Skeletal muscle tissue (tissue), 4 donors: ENCODE data around the gene GPX1. TPM values are rescaled to one million over a fixed set of nuclear protein-coding genes. Genes with fewer than 3 reads are reported as not detected.
"Not testable (repeated sequence)": the region's sequence is repeated elsewhere in the genome, so short reads cannot be mapped to it uniquely, and the experiment has no call there.

ENCODE experiments used
- H3K27ac ChIP-seq: one replicate; pipeline ENCODE4 v1.7.0; 2013; ENCODE audit warnings: mild to moderate bottlenecking, low read depth, low read length, inconsistent platforms
- H3K27me3 ChIP-seq, 3 donors: one replicate each; pipeline ENCODE4 v1.7.0; 2013; ENCODE audit warnings: low read length in 3 of 3; ENCODE audit not compliant: control insufficient read depth in 3 of 3, insufficient read depth in 3 of 3
- H3K36me3 ChIP-seq, 3 donors: one replicate each; pipeline ENCODE4 v1.7.0; 2013; ENCODE audit warnings: low read length in 3 of 3; ENCODE audit not compliant: control insufficient read depth in 3 of 3, insufficient read depth in 3 of 3
- H3K4me1 ChIP-seq, 3 donors: one replicate each; pipeline ENCODE4 v1.7.0; 2013; ENCODE audit warnings: low read length in 3 of 3, mild to moderate bottlenecking in 3 of 3; ENCODE audit not compliant: control insufficient read depth in 3 of 3, insufficient read depth in 3 of 3
- H3K4me3 ChIP-seq, 3 donors: one replicate each; pipeline ENCODE4 v1.7.0; 2013; ENCODE audit warnings: low read length in 3 of 3
- H3K9ac ChIP-seq, 3 donors: one replicate each; pipeline ENCODE4 v1.7.0; 2013; ENCODE audit warnings: low read length in 3 of 3, mild to moderate bottlenecking in 3 of 3, moderate library complexity in 2 of 3, low read depth in 1 of 3
- H3K9me3 ChIP-seq, 3 donors: one replicate each; pipeline ENCODE4 v1.7.0; 2013; ENCODE audit warnings: low read length in 3 of 3; ENCODE audit not compliant: control insufficient read depth in 3 of 3
- total RNA-seq: library from RNA; depleted of rRNA; stranded (reverse); fragments of >200 nt; gene quantifications from one replicate; pipeline ENCODE4 v1.2.3, GENCODE V29; 2014
- donor health status: Osteomylitis.

The GPX1 gene
- total RNA-seq, 1 donor from 2014 or later = 89.2 TPM

DNA sequence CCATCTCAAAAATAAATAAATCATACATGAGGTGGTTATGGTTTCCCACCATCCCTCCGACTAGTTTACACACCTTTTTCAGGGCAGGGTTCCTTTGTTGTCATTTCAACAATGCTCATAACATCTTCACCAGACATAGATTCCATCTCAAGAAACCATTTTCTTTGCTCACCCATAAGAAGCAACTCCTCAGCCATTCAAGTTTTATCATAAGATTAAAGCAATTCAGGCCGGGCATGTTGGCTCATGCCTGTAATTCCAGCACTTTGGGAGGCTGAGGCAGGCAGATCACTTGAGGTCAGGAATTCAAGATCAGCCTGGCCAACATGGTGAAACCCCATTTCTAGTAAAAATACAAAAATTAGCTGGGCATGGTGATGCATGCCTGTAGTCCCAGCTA lies 29.8 kb downstream of the GPX1 start:
- H3K27ac ChIP-seq, H3K4me3 ChIP-seq, H3K27me3 ChIP-seq, H3K4me1 ChIP-seq, H3K9ac ChIP-seq, H3K9me3 ChIP-seq: not testable (repeated sequence)
- peaks cover 42 to 54% (median 49%) of the 10 kb centered on the region in 3 donors for H3K36me3 ChIP-seq

DNA sequence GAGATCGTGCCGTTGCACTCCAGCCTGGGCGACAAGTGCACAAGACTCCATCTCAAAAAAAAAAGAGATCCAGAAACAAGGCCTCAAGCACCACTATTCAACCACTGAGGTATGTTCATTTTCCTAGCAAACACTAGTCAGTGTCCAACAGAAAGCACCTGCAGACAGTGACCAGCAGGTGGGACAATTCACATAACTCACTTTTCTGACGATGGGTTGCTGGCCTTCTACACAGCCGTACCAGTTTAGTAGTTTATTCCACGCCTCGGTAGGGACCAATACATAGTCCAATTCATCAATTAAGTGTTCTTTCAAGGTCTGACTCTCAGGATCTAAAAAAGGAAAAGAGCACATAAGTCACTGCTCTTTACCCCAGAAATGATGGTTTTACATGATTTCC lies 30.7 kb downstream of the GPX1 start:
- Histone ChIP-seq H3K27me3 (no peaks in the 10 kb centered on the region), H3K4me1 (no peaks in the 10 kb centered on the region), H3K36me3 (peaks cover 44 to 58% (median 52%) of the 10 kb centered on the region in 3 donors), H3K4me3 (no peak overlapping the region), H3K27ac (no peak overlapping the region), H3K9ac (no peak overlapping the region), H3K9me3 (no peaks in the 10 kb centered on the region)

DNA sequence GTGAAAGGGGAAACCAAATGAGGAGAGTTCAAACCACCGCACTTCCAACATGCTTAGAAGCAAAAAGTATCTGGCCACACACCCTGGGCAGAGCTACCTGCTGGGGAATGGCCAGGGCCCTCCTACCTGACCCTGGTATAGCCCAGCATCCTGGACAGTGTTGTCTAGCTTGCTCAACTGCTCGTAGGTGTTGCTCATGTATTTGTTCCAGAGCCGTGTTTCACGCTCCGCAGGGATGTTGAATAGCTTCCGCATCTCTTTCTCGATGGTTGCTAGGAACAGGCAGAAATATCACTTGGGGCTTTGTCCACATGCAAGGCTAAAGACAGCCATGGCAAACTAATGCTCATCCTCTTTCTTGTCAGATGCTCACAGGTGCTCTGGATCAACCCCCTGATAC lies 33.4 kb downstream of the GPX1 start:
- no peak overlapping the region for H3K4me3 ChIP-seq

DNA sequence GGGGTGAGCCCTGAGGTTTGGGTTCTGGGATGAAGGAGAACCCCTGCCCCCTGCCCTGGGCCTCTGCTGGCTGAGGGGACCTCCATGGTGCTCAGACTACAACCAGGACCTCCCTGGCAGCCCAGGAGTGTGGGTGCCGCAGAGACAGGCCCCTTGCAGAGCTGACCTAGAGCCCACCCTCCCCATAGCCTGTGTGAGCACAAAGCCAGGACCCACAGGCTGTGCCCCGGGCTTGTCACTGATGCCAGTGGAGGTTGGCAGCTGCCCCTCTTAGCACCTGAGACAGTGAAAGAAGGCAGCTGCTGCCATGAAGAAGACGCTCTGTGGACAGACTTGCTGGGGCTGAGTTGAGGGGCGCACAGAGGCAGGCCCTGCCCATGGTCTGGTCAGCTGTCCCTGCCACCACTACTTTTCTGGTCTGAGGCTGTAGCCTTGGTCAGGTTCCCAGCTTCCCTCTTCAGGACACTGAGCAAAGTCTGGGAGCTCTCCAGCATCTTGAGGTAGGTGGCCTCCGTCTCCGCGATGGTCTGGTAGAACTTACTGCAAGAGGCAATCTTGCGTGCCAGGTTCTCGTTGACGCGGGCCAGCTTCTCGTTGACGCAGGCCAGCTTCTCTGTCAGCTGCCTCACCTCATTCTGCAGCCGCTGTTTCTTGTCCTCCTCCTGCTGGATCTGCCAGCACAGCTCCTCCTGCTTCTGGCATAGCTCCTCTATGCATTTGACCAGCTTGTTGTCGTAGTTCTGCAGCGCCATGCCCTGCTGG lies 41.3 kb downstream of the GPX1 start:
- Histone ChIP-seq H3K36me3 (peaks cover 16 to 44% (median 35%) of the 10 kb centered on the region in 3 donors), H3K27me3 (no peaks in the 10 kb centered on the region), H3K4me1 (peaks cover 0 to 5% (median 0%) of the 10 kb centered on the region in 3 donors), H3K27ac (no peak overlapping the region), H3K9ac (no peak overlapping the region), H3K9me3 (no peaks in the 10 kb centered on the region), H3K4me3 (no peak overlapping the region)

More for the DNA sequence above, 33.4 kb downstream of the GPX1 start:
- Histone ChIP-seq H3K4me1 (no peaks in the 10 kb centered on the region), H3K36me3 (peaks cover 42 to 68% (median 67%) of the 10 kb centered on the region in 3 donors), H3K27me3 (no peaks in the 10 kb centered on the region), H3K9ac (no peak overlapping the region), H3K27ac (no peak overlapping the region), H3K9me3 (no peaks in the 10 kb centered on the region)

DNA sequence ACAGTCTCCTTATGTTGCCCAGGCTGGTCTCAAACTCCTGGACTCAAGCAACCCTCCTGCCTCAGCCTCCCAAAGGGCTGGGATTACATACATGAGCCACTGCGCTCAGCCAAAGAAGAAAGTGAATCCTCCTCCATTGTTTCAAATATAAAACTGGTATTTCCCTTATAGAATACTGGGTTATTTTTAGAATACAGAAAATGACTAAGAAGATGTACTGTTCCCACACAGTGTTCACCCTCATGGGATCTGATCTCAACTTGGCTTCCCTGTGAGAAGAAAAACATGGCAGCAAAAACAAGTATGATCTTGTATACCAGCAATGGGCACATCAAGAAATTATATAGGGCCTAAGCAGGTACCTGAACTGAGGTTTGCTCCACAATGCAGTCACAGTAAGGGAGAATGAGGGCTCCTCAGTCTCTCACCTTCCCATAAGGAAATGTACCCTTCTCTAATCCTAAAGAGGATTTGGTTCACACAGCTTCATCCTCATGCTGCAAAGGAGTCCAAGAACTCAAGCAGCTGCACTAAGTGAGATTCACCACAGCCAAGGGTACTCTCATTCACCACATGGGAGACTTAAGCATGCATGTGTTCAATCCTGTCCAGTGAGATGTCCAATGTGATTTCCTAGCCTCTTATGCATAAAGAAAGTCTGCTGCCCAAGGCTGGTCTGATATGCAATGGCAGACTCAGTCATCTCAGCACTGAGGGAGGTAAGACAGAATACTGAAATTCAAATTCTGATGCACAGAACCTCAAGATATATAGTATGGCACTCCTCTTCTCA lies 44.1 kb downstream of the GPX1 start:
- Histone ChIP-seq H3K27ac (no peak overlapping the region), H3K9me3 (no peaks in the 10 kb centered on the region), H3K36me3 (peaks cover 20 to 44% (median 36%) of the 10 kb centered on the region in 3 donors)

DNA sequence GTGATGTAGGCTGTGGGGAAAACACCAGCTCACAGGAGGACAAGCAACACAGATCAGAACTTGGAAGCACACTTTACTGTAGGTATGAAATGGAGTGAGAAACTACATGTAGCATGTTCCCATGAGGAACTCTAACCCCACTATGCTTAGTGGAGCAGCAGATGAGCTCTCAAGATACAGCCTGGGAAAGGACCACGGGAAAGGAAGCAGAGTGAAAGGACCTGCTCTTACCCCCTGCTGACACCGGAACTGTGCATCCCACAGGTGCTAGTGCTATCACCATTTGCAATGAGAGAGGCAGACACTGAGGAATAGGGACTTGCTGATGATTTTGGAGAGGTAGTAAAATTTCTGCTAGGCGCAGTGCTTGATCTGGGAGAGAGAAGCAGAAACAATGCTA lies 46.9 kb downstream of the GPX1 start:
- H3K9me3 ChIP-seq = no peaks in the 10 kb centered on the region
- H3K27ac ChIP-seq = no peak overlapping the region
- H3K4me3 ChIP-seq = no peak overlapping the region
- no peak overlapping the region for H3K9ac ChIP-seq
- peaks cover 0 to 5% (median 0%) of the 10 kb centered on the region in 3 donors for H3K4me1 ChIP-seq
- peaks cover 11 to 39% (median 34%) of the 10 kb centered on the region in 3 donors for H3K36me3 ChIP-seq
- H3K27me3 ChIP-seq = no peaks in the 10 kb centered on the region

More for the DNA sequence above, 44.1 kb downstream of the GPX1 start:
- Histone ChIP-seq H3K9ac (no peak overlapping the region), H3K4me1 (peaks cover 0 to 5% (median 0%) of the 10 kb centered on the region in 3 donors), H3K4me3 (no peak overlapping the region), H3K27me3 (no peaks in the 10 kb centered on the region)

DNA sequence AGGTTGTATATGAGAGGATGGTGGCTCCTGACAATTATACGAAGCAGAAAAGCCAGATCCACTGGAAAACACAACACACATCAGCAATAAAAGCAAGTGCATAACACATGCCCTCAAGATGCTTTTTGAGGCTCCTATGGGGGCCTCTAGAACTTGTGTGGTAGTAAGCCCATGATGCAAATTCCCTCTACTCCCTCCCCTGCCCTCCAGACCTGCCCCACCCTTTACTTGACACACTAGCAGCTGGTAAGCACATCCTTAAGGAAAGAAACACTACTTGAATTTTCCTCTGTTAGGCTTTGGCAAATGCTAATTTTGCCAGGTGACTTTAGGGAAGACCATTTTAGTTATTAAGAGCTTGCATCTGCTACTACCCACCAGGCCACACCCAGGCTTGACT lies 47.5 kb downstream of the GPX1 start:
- H3K4me3 ChIP-seq = no peak overlapping the region
- no peak overlapping the region for H3K27ac ChIP-seq
- no peaks in the 10 kb centered on the region for H3K27me3 ChIP-seq
- no peak overlapping the region for H3K9ac ChIP-seq
- no peaks in the 10 kb centered on the region for H3K9me3 ChIP-seq
- H3K4me1 ChIP-seq = peaks cover 0 to 5% (median 2%) of the 10 kb centered on the region in 3 donors
- peaks cover 13 to 42% (median 36%) of the 10 kb centered on the region in 3 donors for H3K36me3 ChIP-seq

Other genes with a start within 250 kb of the GPX1 start
- gene USP19, start 237.5 kb downstream of the GPX1 start, total RNA-seq = 37.1 TPM
- gene LAMB2, start 225.3 kb downstream of the GPX1 start, total RNA-seq = 601 TPM
- 11.5 TPM for gene CCDC71, start 192.0 kb downstream of the GPX1 start, total RNA-seq
- gene KLHDC8B, start 186.8 kb downstream of the GPX1 start, total RNA-seq = 83.5 TPM
- 1.6 TPM for gene C3orf62, start 81.1 kb downstream of the GPX1 start, total RNA-seq
- gene USP4, start 18.3 kb downstream of the GPX1 start, total RNA-seq = 18.3 TPM
- 291 TPM for gene RHOA, start 53.6 kb upstream of the GPX1 start, total RNA-seq
- gene TCTA, start 54.1 kb upstream of the GPX1 start, total RNA-seq = 8.9 TPM
- 2.6 TPM for gene AMT, start 64.1 kb upstream of the GPX1 start, total RNA-seq
- 2.6 TPM for gene NICN1, start 71.0 kb upstream of the GPX1 start, total RNA-seq
- 77.2 TPM for gene DAG1, start 111.9 kb upstream of the GPX1 start, total RNA-seq
- gene BSN, start 196.1 kb upstream of the GPX1 start, total RNA-seq = under 0.01 TPM